Measurements from ENCODE around the gene TTC21A.

The TTC21A gene

DNA sequence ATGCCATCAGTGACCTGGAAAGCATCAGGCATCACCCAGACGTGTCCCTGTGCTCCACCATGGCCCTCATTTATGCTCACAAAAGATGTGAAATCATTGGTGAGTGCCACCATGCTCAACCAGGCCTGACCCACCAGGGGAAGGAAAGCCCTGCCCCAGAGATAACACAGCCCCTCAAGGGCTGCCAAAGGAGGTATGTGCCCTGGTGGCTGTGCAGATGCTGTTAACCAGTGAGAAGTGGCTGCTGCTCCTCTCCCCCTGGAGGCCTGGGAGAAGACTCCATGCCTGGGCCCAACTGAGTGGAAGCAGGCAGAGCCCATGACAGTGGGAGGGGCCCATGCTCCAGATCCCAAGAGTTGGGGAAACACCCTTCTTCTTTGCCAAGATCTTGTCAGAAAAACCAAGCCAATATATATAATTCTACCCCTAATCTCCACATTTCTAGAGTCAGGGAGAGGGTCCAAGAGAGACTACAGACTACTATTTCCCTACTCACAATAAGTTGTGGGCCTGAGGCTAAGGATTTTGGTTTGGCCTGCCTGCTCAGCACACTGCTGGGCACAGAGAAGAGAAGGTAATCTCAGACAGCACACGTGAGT, 2.7 kb downstream of the TTC21A start:
- H3K27ac ChIP-seq (ENCODE audit: extremely low read depth, low read depth, low read length) = no peak overlapping the region
- no peaks in the 10 kb centered on the region for H3K9me3 ChIP-seq (ENCODE audit: control insufficient read depth, insufficient read depth, low read depth, low read length)
- ChIA-PET CTCF (no interaction called here), POLR2A (no interaction called here)
- no peaks in the 10 kb centered on the region for H3K36me3 ChIP-seq (ENCODE audit: control insufficient read depth in 2 of 2, insufficient read depth in 1 of 2, low read length in 2 of 2)
- no peaks in the 10 kb centered on the region for H3K4me1 ChIP-seq (ENCODE audit: control insufficient read depth, insufficient read depth, low read length)
- TF ChIP-seq ZBTB8A (tag by site-specific recombination; IDR thresholded peaks at IDR 0.05) (no peak), ZNF654 (tag by site-specific recombination; IDR thresholded peaks at IDR 0.05; ENCODE audit: low read depth) (no peak), ZNF366 (tag by site-specific recombination; conservative IDR thresholded peaks at IDR 0.05) (no peak), ZNF664 (tag by site-specific recombination; IDR thresholded peaks at IDR 0.05) (no peak), ZNF660 (tag by site-specific recombination; IDR thresholded peaks at IDR 0.05) (no peak), ZNF18 (tag by site-specific recombination; IDR thresholded peaks at IDR 0.05) (no peak), KLF10 (tag by site-specific recombination; IDR thresholded peaks at IDR 0.05) (no peak), ZXDB (tag by site-specific recombination; IDR thresholded peaks at IDR 0.05) (no peak), ZBTB44 (tag by site-specific recombination; IDR thresholded peaks at IDR 0.05) (no peak), ZNF146 (tag by site-specific recombination; IDR thresholded peaks at IDR 0.05) (no peak), ZNF701 (tag by site-specific recombination; IDR thresholded peaks at IDR 0.05) (no peak), ZNF707 (tag by site-specific recombination; IDR thresholded peaks at IDR 0.05) (no peak), BCL11B (tag by site-specific recombination; IDR thresholded peaks at IDR 0.05; ENCODE audit: low read depth) (no peak), ZBTB1 (tag by site-specific recombination; IDR thresholded peaks at IDR 0.05) (no peak), ZNF704 (tag by site-specific recombination; IDR thresholded peaks at IDR 0.05) (no peak), ZNF48 (tag by site-specific recombination; IDR thresholded peaks at IDR 0.05) (no peak), ZNF404 (tag by site-specific recombination; IDR thresholded peaks at IDR 0.05) (no peak), ZNF114 (tag by site-specific recombination; IDR thresholded peaks at IDR 0.05) (no peak), ZSCAN16 (tag by site-specific recombination; IDR thresholded peaks at IDR 0.05) (no peak)
- TF ChIP-seq, protein P1, sequence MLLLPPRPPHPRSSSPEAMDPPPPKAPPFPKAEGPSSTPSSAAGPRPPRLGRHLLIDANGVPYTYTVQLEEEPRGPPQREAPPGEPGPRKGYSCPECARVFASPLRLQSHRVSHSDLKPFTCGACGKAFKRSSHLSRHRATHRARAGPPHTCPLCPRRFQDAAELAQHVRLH (tag by site-specific recombination; IDR thresholded peaks at IDR 0.05) = no peak
- H3K4me3 ChIP-seq (ENCODE audit: low read depth, low read length) = no peak overlapping the region

DNA sequence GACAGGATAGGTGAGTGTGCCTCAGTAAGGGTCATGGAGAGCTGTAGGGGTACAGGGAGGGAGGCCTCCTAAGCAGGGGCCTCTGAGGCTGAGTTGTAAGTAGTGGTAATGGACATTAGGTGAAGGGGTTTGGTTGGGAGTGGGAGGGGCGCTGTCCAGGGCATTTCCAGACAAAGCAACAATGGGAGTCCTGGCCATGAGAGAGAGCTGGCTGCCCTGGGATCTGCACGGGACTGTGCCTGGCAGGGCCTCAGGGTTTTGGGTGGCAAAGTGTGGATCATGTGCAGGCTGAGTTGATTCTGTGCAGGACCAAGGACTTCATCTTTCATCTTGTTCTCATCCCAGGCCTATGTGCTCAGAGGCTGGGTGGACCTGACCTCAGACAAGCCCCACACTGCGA, 4.6 kb downstream of the TTC21A start:
- POLR2A ChIA-PET = no interaction called here
- H3K4me3 ChIP-seq (ENCODE audit: low read depth, low read length) = no peak overlapping the region
- TF ChIP-seq ZXDB (tag by site-specific recombination; IDR thresholded peaks at IDR 0.05) (no peak), ZNF692 (tag by site-specific recombination; IDR thresholded peaks at IDR 0.05) (no peak), ZNF404 (tag by site-specific recombination; IDR thresholded peaks at IDR 0.05) (no peak), ZNF416 (tag by site-specific recombination; IDR thresholded peaks at IDR 0.05) (no peak), ZNF768 (tag by site-specific recombination; IDR thresholded peaks at IDR 0.05) (no peak), ZNF174 (tag by site-specific recombination; IDR thresholded peaks at IDR 0.05) (no peak), SP3 (tag by site-specific recombination; IDR thresholded peaks at IDR 0.05) (no peak), ZSCAN30 (tag by site-specific recombination; IDR thresholded peaks at IDR 0.05) (no peak), ZNF791 (tag by site-specific recombination; IDR thresholded peaks at IDR 0.05) (no peak), ZFP69B (tag by site-specific recombination; IDR thresholded peaks at IDR 0.05) (no peak), OVOL3 (tag by site-specific recombination; IDR thresholded peaks at IDR 0.05) (no peak), ZBTB17 (tag by site-specific recombination; IDR thresholded peaks at IDR 0.05) (no peak), ZNF629 (tag by site-specific recombination; IDR thresholded peaks at IDR 0.05) (no peak)

More for the DNA sequence above, 4.6 kb downstream of the TTC21A start:
- Histone ChIP-seq H3K27ac (ENCODE audit: extremely low read depth, low read depth, low read length) (no peak overlapping the region), H3K36me3 (ENCODE audit: control insufficient read depth in 2 of 2, insufficient read depth in 1 of 2, low read length in 2 of 2) (no peaks in the 10 kb centered on the region), H3K4me1 (ENCODE audit: control insufficient read depth, insufficient read depth, low read length) (no peaks in the 10 kb centered on the region), H3K9me3 (ENCODE audit: control insufficient read depth, insufficient read depth, low read depth, low read length) (no peaks in the 10 kb centered on the region)
- CTCF ChIA-PET = no interaction called here
